ENCODE results near the gene NT5DC4.
"Not testable (repeated sequence)": the region's sequence is repeated elsewhere in the genome, so short reads cannot be mapped to it uniquely, and the experiment has no call there.

The NT5DC4 gene

DNA sequence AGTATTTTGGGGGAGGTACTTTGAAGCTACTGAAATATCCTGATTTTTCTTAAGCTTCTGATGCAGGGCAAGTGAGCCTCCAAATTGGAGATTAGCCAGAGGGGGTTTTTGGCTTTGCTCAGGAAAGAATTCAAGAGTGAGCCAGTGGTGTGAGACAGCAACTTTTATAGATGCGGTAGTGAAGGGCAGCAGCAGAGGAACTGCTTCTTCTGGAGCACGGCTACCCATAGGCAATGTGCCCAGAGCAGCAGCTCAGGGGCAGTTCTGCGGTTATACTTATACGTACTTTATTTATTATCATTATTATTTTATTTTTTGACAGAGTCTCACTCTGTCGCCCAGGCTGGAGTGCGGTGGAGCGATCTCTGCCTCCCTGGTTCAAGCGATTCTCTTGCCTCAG is 19.8 kb upstream of the NT5DC4 start:
- no peak for DNase-seq

DNA sequence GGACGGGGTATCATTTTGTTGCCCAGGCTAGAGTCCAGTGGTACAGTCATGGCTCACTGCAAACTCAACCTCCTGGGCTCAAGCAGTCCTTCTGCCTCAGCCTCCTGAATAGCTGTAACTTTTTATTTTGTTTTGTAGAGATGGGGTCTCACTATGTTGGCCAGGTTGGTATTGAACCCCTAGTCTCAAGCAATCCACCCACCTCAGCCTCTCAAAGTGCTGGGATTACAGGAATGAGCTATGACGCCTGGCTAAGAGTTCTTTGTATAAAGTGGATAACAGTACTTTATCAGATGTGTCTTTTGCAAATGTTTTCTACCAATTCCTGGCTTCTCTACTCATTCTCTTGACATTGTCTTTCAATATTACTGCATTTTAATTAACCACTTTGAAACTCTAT is 17.1 kb upstream of the NT5DC4 start:
- DNase-seq, result no peak

DNA sequence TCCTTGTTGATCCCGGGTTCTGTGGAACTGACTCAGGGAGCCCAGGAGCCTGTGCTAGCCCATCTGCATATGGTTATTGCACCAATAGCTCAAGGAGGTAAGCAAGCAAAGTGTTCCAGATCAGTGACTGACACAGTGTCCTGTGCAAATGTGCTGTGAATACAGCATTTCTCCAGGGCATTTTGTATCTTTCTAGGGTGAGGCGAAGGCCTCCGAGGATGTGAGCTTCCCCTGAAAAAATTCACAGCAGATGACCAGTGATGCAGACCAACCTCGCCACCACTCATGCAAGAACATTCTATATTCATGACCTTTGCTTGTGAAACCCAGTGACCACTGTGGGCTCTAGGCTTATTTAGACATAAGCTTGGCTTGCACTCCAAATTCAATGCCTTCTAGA is 15.2 kb upstream of the NT5DC4 start:
- DNase-seq, result no peak

DNA sequence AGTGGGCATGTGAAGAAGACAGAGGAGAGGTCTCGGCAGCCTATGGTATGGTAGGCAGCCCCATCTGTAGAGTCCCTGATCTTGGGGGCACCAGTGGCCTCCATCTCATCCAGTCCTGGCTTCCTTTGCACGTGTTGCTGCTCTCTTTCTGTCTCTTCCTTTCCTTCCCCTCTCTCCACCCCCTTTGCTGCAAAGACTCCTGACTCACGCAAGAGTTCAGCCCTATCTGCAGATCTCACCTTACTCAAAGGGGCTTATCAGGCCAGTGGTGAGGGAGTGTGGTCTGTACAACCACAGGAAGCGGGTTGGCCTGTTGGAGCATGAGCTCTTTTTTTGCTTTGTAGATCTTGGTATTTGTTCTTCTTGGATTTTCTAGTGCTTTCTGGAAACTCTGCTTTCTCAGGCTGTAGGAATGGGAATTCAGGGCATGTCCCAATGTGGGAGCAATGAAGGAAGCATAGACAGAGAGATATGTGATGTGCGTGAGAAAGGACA is 14.6 kb upstream of the NT5DC4 start:
- DNase-seq, result no peak

DNA sequence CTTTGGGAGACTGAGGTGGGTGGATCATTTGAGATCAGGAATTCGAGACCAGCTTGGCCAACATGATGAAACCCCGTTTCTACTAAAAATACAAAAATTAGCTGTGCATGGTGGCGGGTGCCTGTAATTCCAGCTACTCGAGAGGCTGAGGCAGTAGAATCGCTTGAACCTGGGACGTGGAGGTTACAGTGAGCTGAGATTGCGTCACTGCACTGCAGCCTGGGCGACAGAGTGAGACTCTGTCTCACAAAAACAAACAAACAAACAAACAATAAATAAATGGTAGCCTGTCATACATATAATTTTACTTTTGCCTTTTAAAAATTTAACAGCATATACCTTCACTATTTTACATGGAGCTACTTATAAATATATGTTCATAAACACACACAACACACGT is 13.9 kb upstream of the NT5DC4 start:
- DNase-seq, result not testable (repeated sequence)

DNA sequence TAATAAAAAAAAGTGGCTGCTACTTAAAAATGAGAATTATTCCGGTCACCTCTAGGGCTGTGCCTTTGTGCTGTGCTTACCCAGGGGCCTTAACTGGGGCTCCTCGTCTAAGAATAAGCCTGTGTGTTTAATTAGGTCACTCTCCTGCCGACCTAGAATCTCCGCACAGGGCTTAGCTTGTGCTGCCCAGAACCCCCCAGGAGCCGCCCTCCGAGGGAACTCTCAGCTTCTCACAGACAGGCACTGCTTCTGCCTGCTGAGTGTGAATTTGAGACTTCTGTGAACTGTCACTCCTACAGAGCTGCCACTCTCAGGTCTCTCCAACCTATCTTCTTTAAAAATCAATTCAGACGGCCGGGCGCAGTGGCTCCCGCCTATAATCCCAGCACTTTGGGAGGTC is 11.9 kb upstream of the NT5DC4 start:
- DNase-seq, result peak; percentile 39

DNA sequence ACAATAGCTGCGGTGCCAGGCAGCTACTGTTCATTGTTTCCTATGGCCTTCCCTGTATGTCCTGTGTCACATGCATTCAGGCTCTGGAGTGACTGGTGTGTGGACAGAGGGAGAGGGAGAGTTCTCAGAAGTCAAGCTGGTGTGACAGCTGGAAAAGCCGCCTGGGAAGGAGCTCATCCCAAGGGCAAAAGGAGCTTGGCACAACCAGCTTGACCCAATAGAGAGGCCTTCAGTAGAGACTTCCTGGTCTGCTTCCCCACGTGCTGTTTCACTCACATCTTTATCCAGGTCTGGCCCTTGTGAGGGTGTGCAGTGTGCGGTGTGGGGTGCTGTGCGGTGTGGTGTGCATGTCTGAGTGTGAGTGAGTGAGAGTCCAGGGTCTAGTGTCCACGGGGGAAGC is 11.1 kb upstream of the NT5DC4 start:
- DNase-seq, result no peak

DNA sequence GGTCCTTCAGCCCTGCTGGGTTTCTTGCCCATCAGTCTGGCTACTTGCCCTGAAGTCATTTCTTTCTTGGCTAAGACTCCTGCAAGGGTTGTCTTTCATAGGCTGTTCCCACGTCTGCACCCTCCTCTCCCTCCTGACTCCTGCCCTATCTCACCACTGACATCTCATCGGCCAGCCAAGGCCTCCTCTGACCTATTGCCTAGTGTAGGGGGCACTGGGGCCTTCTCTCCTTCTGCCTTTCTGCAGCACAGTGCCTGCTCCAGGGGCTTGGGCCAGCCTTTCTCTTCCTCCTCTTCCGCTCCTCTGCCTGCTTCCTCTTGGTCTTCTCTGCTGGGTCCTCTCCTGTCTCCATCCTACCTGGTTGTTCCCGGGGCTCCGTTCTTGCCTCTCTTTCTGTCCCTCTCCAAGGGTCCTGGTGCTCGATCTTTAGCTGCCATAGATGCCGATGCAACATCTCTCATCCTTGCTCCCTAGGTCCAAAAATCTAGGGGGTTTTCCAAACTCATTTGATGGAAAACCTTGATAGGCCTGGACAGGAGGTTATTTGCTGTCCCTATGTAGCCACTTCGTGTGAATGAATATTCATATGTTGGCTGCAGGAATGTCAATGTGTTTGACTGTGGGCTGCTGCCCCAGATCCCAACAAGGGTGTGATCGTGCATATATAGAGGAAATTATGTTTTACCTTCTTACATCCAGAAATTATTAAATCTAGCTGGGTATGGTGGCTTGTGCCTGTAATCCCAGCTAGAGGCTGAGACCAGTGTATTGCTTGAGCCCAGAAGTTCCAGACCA is 9.7 kb upstream of the NT5DC4 start:
- no peak for DNase-seq

DNA sequence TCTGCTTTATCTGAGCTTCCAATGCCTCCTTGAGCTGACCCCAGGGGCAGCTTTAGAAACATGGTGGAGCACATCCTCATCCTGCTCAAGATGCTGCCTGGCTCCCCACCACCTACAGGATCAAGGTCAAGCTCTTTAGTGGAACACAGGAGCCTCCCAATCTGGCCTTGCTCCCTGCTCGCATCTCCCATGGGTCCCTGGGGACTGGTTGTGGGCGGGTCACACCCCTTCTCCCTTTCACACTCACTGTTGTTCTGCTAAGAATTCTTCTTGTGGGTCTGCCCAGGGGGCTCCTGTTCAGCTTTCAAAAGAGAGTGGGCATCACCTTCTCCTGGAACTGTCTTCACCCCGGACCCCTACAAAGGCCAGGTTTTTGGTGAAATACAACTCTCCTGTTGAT is 8.4 kb upstream of the NT5DC4 start:
- no peak for DNase-seq

DNA sequence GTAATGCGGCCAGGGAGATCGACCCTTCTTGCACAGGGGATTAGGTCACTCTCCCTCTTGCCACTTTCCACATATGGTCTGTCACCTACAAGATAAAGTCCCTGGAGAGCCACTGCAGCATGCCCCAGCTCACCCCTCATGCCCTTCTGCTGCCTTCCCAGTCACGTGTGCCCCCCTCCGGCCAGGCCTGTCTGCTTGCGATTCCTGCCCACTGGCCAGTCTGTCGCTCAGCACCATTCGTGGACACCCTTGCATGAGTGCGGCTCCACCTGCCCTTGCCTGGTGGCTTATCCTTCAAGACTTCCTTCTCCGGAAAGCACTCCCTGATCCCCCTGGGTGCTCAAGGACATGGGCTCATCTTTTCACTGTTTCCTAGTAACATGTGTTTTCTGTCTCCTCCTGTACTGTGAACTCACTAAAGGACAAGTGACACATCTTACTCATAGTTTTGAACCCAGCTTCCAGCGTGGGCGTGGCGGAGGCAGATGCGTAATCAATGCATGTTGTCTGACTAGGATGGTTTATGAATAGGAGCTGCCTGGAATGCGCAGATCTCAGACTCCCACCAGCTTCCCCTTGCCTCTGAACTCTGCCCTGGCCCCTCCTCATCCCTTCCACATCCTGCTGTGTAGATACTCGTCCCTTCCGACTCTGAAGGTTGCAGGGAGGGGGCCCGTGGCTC is 7.8 kb upstream of the NT5DC4 start:
- DNase-seq, result no peak

DNA sequence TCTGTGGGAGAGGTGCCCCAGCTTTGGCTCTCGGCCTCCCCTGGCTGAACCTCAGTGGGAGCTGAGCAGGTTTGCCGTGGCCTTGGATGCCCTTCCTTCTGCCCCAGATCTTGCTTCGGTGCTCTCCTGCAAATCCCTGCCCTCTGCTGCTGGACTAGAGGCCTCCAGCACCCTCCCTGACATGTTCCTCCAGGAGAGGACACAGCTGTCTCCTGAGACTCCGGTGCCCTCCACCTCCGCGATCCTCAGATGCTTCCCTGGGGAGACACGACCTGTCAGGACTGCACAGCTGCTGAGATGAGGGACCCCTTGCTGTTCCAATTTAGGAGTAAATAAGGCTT is 7.3 kb upstream of the NT5DC4 start:
- no peak for DNase-seq

DNA sequence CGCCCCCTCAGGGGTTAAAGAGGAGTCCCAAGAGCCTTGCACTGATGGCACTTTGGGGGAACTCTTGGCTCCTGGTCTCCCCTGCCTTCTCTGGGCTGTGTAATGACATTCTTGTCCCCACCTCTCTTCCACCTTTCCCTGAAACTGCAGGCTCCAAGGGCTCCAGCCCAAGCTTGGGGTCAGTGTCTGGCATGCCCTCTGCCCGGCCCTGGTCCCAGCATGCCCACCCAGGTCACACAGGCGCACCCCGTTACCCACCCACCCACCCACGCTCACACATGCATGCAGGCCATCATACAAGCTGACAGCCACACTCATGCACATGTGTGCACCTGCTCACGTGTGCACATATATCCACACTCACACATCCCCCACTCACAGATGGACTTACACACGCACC is 6.9 kb upstream of the NT5DC4 start:
- no peak for DNase-seq

DNA sequence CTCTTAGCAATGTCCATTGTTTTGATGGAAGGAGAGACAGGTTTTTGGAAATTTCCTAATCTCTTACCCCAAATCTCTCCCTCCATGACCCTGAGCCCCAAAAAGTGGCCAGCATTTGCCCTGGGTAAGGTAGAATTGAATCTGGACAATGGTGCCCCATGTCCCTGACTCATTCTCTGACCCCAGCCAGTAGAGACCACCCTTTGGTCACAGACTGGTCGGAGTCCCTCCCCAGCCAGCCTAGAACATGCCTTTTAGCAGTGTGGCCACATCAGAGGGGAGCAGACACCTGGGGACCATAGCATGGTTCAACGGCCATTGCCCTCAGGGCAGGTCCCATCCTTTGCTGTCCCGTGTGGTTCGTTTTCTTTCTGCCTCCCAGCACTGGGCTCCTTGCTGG is 6.5 kb upstream of the NT5DC4 start:
- DNase-seq, result no peak

DNA sequence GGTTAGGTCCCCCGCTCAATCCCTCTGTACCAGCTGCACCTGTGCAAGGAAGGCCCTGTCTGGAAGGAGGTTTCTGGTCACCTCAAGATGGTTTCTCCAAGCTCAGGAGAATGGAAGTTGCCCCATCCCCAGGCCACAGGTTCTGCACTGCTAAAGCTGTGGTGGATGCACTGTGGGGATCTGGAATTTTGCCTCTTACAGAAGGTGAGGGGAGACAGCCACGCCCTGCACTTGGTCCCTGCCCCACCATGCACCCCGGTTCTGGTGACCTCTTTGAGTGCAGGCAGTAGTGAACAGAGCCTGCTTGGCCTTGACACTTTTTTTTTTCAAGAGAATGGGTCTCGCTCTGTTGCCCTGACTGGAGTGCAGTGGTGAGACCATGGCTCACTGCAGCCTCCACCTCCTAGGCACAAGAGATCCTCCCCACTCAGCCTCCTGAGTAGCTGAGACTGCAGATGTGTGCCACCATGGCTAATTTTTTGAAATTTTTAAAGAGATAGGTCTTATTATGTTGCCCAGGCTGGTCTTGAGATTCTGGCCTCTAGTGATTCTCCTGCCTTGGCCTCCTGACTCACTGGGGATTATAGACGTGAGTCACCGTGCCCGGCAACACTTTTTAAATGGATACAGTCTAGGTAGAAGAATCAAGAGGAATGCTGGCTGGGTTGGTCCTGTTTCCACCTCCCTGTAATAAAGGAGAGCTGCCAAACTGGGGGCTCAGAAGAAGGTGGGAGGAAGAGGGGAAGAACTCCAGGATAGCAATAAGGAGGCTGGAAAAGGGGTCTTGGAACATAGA is 5.8 kb upstream of the NT5DC4 start:
- no peak for DNase-seq

DNA sequence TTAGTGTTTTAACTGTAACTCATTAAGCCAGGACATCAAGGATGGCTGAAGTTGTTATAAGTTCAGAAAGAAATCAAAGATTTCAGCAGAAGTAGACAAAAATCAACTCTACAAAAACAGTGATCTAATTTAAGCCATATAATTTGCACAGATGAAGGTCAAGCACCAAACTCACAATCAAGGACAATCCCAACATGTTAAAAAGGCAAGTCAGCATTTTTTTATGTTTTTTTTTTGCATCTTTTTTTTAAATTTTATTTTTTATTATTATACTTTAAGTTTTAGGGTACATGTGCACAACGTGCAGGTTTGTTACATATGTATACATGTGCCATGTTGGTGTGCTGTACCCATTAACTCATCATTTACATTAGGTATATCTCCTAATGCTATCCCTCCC is 4.7 kb upstream of the NT5DC4 start:
- not testable (repeated sequence) for DNase-seq

DNA sequence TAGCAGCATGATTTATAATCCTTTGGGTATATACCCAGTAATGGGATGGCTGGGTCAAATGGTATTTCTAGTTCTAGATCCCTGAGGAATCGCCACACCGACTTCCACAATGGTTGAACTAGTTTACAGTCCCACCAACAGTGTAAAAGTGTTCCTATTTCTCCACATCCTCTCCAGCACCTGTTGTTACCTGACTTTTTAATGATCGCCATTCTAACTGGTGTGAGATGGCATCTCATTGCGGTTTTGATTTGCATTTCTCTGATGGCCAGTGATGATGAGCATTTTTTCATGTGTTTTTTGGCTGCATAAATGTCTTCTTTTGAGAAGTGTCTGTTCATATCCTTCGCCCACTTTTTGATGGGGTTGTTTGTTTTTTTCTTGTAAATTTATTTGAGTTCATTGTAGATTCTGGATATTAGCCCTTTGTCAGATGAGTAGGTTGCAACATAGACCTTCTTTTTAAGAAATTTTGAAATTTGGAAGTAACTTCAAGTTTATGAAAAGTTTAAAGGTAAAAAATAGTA is 3.9 kb upstream of the NT5DC4 start:
- DNase-seq, result not testable (repeated sequence)

DNA sequence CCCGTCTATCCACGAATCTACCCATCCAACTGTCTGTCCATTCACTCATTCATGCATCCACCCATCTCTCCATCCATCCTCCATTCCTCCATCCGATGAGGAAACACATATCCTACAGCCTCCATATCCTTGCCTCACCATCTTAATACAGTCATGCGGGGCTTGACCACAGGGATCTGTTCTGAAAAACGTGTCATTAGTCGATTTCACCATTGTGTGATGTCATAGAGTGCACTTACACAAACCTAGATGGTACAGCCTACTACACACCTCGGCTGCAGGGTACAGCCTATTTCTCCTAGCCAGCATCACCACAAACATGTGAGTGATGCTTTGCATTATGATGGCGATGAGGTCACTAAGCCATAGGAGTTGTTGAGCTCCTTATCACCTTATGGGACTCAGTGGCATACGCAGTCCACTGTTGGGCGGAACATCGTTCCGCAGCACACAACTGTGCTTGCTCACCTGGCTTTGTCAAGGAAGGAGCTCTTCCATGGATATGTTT is 1.9 kb upstream of the NT5DC4 start:
- DNase-seq, result no peak

DNA sequence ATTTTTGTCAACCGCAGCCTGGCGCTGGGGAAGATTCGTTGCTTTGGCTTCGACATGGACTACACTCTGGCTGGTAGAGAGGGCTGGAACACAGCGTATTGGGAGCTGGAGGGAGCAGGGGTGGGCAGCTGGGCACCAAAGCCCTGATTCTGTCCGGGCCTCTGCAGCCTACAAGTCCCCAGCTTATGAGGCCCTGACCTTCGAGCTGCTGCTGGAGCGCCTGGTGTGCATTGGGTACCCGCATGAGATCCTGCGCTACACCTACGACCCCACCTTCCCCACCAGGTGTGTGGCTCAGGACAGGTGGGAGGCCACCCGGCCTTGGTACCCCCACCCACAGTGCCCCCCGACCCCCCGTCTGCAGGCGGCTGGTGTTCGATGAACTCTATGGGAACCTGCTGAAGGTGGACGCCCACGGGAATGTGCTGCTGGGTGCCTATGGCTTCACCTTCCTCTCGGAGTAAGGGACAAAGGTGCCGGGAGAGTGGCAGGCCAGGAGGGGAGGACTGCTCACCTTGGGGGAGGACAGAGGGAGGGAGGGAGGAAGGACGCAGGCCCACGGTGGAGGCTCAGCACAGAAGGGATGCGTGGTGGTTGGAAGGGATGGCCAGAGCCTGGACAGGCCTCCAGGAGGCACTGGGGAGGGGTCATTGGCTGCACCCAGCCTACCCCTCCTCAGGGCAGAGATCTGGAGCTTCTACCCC is 1.2 kb downstream of the NT5DC4 start:
- no peak for DNase-seq

DNA sequence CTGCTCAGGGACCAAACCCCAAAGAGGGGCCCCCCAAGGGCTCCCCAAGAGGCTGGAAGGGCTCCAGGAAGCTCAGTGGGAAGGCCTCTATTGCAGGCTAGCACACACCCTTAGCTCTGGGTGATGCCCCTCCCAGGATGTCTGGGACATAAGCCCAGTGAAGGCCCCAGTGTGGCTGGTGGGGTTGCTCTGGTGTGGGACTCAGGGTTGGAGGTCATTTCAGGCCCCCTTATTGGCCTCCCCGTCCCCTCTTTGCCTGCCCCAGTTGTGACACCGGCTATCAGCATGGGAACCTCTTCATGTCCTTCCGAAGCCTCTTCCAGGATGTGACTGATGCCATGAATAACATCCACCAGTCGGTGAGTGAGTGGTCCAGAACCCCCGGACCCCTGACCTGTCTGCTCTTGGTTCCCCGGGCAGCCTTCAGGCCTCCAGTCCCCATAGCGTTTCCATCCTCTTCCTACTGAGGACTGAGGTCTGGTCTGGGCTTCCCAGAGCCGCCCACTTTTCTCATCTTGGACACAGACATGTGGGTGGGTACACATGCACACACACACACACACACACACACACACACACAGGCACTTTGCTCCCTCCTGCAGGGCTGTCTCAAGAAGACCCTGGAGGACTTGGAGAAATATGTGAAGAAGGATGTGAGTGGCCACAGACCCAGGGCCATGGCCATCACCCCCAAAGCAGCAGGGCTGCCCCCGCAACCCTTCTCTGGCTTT is 2.2 kb downstream of the NT5DC4 start:
- no peak for DNase-seq

DNA sequence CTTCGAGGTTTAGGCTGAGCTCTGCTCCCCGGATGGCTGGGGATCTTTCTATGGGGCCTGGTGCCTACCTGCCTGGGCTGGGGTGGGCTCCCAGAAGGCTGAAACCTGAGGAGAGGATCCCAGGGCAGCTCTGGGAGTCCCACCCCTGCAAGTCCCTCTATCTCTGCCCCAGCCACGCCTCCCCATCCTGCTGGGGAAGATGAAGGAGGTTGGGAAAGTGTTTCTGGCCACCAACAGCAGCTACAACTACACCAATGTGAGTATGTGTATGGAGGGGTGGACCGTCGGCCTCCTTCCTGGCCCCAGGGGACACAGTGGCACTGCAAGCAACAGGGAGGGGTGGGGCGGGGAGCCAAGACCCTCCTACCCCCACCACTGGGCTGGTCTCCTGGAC is 2.7 kb downstream of the NT5DC4 start:
- no peak for DNase-seq

DNA sequence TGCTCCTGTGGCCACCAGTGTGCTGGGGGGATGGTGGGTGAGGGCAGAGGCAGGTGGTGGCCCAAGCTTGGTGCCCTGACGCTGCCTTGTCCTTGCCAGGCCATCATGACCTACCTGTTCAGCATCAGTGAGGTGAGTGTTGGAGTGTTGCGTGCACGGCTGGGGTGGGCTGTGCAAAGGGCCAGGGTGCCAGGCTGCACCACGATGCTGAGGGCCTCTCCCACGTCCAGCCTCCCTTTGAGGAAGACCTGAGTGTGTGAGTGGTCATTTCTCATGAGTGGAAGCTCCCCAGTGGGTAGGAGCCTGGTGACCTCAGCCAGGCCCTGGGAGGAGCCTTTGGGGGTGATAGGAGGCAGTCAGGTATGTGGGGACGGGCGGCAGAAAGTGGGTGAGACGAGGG is 3.2 kb downstream of the NT5DC4 start:
- no peak for DNase-seq

Measured in midbrain (tissue), 1 donor.